ENCODE data around the gene IGLL1.
"Not testable (repeated sequence)": the region's sequence is repeated elsewhere in the genome, so short reads cannot be mapped to it uniquely, and the experiment has no call there.

The IGLL1 gene

DNA sequence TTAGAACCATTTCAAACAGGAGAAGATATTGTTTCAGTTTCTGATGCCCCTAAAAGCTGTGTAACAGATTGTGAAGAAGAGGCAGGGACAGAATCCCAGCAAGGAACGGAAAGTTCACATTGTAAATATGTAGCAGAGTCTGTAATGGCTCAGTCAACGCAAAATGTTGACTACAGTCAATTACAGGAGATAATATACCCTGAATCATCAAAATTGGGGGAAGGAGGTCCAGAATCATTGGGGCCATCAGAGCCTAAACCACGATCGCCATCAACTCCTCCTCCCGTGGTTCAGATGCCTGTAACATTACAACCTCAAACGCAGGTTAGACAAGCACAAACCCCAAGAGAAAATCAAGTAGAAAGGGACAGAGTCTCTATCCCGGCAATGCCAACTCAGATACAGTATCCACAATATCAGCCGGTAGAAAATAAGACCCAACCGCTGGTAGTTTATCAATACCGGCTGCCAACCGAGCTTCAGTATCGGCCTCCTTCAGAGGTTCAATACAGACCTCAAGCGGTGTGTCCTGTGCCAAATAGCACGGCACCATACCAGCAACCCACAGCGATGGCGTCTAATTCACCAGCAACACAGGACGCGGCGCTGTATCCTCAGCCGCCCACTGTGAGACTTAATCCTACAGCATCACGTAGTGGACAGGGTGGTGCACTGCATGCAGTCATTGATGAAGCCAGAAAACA lies 40.8 kb downstream of the IGLL1 start:
- DNase-seq, result peak; percentile 95

DNA sequence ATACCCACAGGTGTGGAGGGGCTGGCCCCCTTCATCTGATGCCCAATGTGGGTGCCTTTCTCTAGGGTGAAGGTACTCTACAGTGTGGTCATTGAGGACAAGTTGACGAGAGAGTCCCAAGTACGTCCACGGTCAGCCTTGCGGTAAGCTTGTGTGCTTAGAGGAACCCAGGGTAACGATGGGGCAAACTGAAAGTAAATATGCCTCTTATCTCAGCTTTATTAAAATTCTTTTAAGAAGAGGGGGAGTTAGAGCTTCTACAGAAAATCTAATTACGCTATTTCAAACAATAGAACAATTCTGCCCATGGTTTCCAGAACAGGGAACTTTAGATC lies 41.4 kb downstream of the IGLL1 start:
- not testable (repeated sequence) for DNase-seq

DNA sequence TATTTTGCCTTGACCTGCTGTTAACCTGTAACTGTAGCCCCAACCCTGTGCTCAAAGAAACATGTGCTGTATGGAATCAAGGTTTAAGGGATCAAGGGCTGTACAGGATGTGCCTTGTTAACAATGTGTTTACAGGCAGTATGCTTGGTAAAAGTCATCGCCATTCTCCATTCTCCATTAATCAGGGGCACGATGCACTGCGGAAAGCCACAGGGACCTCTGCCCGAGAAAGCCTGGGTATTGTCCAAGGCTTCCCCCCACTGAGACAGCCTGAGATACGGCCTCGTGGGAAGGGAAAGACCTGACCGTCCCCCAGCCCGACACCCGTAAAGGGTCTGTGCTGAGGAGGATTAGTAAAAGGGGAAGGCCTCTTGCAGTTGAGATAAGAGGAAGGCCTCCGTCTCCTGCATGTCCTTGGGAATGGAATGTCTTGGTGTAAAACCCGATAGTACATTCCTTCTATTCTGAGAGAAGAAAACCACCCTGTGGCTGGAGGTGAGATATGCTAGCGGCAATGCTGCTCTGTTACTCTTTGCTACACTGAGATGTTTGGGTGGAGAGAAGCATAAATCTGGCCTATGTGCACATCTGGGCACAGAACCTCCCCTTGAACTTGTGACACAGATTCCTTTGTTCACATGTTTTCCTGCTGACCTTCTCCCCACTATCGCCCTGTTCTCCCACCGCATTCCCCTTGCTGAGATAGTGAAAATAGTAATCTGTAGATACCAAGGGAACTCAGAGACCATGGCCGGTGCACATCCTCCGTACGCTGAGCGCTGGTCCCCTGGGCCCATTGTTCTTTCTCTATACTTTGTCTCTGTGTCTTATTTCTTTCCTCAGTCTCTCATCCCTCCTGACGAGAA lies 42.0 kb downstream of the IGLL1 start:
- DNase-seq, result not testable (repeated sequence)

DNA sequence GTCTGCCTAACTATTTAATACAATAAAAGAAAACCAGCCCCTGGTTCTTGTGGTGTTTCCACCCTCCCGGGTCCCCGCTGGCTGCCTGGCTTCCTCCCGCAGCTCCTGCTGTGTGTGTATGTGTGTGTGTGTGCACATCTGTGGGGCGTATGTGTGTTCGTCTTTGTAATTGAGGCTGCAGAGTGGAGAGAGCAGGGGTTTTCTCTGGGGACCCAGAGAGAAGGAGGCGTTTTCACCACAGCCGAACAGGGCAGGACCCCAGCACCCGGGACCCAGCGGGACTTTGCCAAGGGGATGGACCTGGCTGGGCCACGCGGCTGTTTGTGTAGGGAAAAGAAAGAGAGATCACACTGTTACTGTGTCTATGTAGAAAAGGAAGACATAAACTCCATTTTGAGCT lies 42.7 kb downstream of the IGLL1 start:
- no peak for DNase-seq

DNA sequence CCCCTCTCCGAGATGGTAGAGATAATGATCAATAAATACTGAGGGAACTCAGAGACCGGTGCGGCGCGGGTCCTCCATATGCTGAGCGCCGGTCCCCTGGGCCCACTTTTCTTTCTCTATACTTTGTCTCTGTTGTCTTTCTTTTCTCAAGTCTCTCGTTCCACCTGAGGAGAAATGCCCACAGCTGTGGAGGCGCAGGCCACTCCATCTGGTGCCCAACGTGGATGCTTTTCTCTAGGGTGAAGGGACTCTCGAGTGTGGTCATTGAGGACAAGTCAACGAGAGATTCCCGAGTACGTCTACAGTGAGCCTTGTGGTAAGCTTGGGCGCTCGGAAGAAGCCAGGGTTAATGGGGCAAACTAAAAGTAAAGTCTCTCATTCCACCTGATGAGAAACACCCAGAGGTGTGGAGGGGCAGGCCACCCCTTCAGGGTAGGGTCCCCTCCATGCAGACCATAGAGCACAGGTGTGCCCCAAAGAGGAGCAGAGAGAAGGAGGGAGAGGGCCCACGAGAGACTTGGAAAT lies 43.2 kb downstream of the IGLL1 start:
- no peak for DNase-seq

DNA sequence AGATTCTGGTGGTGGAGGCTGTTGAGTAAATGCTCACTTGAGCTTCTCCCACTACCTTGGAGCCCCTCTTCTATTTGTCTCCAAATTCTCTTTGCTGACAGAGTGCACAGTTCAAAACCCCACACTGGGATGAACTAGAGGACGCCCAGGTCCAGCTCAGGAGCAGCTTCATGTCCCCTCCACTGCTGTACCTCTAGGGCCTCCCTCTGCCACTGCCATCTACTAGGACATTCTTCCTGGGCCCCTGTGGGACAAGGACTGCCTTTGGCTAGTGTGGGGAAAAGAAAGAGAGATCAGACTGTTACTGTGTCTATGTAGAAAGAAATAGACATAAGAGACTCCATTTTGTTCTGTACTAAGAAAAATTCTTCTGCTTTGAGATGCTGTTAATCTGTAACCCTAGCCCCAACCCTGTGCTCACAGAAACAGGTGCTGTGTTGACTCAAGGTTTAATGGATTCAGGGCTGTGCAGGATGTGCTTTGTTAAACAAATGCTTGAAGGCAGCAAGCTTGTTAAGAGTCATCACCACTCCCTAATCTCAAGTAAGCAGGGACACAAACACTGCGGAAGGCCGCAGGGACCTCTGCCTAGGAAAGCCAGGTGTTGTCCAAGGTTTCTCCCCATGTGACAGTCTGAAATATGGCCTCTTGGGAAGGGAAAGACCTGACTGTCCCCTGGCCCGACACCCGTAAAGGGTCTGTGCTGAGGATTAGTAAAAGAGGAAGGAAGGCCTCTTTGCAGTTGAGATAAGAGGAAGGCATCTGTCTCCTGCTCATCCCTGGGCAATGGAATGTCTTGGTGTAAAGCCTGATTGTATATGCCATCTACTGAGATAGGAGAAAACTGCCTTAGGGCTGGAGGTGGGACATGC lies 44.1 kb downstream of the IGLL1 start:
- DNase-seq, result not testable (repeated sequence)

DNA sequence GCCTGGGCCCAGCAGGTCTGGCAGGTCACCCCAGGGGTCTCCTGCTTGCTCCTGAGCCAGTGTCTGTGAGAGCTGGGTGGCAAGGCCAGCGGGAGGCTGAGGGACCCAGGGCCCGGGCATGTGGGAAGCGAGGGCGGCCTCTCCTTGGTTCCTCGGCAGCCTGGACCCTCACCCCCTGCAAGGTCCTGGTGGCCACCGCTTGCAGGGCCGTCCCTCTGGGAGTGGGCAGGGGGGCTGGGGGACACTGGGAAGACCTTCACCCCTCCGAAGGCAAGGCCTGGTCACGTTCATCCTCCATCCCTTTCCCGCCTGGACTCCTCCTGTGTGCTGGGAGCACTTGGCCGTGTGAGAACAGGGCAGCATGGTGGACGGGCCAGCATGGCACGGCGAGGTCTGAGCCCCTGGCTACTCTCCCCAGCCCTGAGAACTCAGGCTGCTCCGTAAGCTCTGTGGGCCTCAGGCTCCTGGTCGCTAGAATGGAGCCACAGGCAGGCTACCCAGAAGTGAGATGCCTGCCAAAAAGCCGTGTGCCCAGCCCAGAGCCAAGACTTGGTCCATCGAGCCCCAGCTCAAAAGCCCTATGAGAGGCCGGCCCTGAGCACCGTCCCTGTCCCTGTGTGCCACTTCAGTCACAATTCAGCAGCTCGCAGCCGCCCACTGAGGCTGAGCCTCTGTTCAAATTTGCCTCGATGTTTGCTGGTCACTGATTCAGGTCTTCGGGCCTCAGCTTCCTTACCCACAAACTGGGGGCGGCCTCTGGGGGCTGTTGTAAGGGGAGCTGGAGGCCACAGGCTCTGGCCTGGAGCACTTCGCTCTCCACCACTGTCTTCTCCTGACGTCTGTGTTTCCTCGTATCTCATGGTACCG lies 45.0 kb downstream of the IGLL1 start:
- no peak for DNase-seq

DNA sequence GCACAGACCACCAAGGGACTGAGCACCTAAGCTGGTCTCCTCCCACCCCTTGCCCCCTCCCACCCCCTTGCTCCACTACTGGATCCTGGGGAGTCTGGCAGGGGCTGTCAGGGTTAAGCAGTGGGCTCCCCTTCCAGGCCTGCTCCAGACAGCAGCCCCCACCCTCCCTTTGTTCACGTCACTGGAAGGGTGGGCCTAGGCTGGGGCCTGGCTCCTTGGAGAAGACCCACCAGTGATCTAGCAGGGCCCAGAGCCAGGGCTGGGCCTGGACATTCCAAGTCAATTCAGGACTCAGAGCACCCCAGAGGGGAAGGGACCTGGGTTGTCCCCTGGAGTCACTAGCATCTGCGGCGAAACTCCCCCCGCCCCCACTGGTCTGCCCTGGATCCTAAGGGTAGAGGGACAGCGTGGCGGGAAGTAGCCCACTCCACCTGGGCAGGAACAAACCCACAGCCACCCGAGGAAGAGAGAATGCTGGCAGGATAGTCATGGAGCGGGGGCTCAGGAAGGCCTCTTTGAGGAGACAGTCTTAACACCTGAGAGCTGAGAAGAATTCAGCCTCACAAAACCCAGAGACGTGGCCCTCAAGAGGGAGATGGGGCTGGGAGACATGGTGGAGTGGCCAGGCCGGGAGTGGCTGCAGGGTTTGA lies 45.8 kb downstream of the IGLL1 start:
- no peak for DNase-seq

DNA sequence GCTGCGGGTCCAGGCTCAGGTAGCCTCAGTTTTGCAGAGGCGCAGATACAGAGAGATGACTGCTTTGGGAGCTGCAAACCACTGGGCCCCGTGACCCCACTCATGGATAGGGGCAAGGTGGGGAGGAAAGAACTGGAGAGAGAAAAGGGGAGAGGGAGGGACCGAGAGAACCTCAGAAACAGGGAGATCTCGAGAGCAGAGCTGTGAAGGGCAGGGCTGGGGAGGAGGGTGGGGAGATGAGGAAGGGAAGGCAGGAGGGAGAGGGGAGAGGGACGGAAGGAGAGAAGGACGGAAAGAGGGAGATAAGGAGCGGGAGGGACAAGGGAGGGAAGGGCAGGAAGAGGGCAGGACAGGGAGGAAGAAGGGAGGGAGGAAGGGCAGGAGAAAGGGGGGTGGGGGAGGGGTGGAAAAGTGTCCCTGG lies 46.3 kb downstream of the IGLL1 start:
- DNase-seq, result no peak

DNA sequence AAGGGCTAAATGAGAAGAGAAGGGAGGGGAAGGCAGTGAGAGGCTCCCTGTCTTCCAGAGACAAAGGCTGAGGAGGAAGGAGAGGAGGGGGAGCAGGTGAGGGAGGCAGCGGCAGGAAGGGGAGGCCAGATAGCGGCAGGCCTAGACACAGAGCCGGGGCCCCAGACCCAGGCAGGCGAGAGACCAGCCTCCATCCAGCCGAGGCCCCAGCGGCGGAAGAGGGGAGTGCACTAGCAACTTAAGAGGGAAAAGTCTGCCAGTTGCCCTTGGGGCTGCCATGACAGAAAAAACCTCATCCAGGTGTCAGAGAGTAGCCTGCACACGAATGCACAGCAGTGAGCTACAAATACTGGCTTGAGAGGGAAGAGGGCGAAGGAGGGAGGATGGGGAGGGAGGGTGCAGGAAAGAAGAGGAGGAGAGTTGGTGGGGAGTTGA lies 46.7 kb downstream of the IGLL1 start:
- DNase-seq, result peak; percentile 68

DNA sequence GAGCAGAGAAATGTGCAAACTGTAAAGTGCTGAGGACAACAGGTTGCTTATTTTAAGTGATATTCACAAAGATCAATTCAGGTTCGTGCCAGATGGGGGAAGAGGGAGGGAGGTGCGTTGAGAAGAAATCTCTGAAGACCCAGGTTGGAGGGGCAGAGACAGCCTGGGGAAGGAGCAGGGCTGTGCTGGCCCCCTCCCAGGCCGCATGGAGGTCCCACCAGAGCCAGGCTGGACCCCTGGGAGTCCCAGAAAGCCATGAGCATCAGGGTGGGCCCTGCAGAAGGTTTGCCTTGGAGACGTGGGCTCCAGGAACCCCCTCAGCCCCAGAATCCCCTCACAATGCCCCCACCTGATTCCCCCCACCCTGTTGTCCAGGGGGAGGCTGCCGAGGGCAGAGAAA lies 47.4 kb downstream of the IGLL1 start:
- DNase-seq, result no peak

DNA sequence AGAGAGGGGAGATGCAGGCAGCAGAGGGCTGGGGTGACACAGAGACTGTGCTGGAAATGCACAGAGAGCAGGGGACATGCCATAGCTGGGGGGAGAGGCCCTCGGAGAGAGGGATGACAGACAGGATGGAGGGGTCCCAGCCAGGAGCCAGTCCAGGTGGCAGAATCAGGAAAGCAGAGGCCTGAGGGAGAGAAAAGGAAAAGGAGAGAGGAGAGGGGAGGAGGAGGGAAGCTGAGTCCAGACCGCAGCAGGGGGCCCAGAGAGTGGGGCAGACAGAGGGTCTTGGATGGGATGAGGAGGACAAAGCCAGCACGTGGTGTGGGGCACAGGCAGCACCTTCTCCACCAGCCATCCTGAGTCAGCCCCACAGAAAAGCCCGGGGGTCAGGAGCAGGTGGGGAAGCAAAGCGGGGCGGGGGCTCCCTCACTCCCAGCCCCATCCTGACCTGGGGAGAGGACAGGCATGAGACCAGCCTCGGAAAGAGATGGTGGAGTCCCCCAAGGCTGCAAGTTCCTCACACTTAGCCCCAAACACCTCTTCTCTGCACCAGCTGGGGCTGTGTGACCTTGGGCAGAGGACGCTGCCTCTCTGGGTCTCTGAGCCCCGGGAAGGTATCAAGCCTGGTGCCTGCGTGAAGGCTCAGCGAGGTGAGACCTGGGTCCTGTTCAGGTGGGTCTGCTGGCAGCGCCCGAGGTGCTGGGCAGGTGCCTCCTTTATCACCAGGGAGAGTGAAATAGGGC lies 48.0 kb downstream of the IGLL1 start:
- no peak for DNase-seq

DNA sequence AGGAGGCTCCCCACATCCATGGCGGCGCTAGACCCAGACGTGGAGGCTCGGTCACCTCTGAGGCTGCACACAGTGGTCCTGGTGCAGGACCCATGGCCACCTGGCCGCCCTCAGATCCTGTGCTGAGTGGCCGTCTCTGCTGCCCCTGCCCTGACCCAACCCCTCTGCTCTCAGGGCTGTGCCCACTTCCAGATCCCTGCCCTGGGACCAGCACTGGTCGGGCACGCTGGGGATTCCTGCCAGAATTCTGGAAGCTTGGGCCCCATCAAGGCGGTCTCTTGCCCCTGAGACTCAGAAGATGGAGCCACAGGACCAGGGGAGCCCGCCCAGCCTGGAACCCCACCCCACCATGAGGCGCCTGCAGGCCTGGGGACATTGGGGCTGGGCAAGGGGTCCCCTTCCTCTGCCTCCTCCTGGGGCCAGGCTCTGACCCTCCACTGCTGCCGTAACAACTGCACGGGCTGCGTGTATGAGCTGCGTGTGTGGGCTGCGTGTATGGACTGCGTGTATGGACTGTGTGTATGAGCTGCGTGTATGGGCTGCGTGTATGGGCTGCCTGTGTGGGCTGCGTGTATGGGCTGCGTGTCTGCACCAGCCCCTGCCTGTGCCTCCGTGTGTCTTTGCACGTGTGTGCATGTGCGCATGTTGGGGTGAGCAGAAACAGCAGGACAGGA lies 48.7 kb downstream of the IGLL1 start:
- no peak for DNase-seq

DNA sequence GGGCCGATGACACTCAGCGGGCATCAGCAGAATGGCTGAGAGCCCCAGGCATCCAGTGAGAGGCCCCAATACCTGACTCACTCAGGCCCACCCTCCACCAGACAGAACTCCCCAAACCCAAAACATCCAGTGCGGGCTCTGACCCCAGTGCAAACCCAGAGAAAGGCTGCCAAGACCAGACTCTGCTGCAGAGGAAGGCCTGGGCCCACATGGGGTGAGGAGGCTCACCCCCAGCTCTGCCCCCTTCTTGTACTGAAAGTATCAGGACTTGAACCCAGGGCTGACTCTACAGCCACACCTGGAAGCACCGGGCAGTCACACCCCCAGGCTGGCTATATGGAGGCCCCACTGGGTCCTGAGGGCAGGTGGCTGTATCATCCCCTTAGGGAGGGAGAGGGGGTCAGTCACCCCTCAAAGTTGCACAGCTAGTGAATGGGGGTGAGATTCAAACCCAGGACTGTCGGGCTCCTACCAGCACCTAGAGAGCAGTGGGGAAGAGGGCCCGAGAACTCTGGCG lies 49.3 kb downstream of the IGLL1 start:
- DNase-seq, result no peak

DNA sequence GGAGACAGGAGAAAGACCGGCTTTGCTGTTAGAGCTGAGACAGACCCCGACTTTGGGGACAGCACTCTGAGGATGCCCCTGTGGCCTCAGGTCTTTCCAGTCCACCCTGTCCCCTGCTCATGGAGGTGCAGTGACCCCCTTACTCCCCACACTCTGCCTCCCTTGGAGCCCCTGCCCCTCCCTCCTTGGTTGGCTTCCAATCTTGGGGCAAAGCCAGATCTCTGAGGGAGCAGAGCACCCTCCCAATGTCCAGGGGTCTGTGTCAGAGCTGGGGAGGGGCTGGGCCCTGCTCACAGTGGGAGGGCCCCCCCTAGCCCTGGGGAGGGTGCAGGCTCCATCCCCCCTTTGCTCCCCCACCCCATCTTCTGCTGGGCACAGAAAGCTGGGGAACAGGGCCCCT lies 50.0 kb downstream of the IGLL1 start:
- no peak for DNase-seq

DNA sequence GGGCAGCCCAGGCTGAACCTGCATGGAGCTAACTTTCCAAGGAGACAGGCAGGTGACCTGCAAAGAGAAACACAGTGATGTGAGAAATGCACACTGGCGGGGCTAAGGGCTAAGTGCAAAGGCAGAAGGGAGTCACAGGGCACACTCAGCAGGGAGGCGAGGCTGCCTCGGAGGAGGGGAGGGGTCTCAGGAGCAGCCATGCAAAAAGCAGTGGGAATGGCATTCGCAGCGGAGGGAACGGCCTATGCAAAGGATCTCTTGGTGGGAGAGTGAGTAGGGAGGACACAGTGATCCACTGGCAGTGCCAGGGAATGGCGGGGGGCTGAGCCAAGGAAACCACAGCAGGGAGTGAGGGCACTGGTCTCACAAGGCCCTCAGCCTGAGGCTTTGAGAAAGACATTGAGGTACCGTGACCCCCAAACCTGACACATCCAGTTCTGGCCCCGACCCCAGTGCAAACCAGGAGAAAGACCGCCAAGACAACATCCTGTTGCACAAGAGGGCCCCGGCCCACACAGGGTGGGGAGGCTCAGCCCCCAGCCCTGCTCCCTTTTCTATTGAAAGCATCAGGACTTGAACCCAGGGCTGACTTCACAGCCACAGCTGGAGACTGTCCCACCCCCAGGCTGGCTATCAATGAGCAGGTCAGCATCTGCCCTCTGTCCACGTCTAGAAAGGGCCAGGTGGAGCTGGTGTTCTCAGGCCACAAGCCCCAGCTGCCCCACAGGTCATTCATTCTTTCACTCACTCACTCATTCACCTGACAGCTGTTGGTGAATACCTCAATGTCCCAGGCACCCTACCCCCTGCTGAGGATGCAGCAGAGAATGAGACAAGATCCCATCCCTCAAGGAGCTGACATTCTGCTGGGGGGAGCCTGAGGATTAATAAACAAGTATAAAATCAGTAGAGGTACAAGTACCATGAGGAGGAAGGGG lies 50.7 kb downstream of the IGLL1 start:
- DNase-seq, result no peak

DNA sequence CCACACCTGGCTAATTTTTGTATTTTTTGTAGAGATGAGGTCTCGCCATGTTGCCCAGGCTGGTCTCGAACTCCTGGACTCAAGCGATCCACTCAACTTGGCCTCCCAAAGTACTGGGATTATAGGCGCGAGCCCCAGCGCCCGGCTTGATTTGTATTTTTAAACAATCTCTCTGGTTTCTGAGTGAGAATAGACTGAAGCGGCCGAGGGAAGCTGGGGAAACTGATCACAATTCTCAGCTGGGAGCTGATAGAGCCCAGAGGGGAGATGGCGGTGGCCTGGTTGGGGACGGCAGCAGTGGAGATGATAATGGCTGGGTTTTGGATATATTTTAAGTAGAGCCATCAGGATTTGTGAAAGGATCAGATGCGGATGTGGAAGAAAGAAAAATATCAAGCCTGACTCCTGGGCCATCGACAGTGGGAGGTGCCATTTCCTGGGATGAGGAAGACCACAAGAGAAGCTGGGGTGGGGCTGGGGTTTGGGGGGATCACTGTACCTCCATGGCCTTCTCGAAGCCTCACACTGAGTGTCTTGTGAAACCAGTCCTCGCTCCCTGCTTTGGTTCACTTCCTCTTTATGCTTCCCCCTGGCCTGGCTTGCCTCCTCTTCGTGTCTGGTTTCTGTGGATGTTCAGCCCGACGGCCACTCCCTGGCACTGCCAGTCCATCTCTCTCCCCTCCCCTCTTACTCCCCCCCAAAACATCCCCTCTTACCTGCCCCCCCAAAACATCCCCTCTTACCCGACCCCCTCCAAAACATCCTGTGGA lies 51.9 kb downstream of the IGLL1 start:
- peak; percentile 45 for DNase-seq

Measured in hematopoietic multipotent progenitor cell treated with erythropoietin and hydrocortisone succinate and interleukin-3 and kit ligand, for 6 days (in vitro differentiated cells).